GM12873 (cell line): Measurements from ENCODE around the gene TCTN1.

Experiments
- TF ChIP-seq, protein P1 (sequence below): IDR thresholded peaks from 2 replicates; pipeline ENCODE4 v1.5.1; 2012; ENCODE audit warnings: low read depth, mild to moderate bottlenecking, moderate library complexity, low read length, control low read depth; ENCODE audit not compliant: insufficient read depth; ENCODE audit errors: missing control alignments

Gene TCTN1

DNA sequence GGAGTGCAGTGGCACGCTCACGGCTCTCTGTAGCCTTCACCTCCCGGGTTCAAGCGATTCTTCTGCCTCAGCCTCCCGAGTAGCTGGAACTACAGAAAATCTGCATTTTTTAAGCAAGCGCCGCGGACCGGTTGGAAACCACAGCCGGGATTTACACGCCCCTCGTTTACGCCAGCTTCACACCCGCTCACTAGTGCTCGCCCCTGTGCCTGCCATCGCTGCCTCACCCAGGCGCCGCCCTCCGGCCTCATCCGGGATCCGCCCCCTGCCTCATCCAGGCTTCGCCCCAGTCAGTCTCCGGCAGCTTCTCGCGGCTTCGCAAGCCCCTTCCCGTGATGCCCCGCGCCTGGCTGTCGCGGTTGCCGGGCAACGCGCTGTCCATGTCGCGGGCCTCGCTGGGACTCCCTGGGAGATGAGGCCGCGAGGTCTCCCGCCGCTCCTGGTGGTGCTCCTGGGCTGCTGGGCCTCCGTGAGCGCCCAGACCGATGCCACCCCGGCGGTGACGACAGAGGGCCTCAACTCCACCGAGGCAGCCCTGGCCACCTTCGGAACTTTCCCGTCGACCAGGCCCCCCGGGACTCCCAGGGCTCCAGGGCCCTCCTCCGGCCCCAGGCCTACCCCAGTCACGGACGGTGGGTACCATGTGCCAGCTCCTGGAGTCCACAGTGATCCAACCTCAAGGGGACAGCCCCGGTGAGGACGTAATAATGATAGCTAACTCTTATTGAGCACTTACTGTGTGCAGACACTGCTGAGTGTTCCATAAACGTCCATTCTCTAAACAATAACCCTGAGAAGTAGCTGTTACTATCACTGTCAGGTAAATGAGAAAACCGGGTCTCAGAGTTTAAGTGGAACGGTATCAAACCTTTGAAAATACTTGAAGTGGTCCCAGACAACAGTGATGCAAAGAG lies at the start of gene TCTN1:
TCTN1 (plus strand) TSS at position 359 of the 914 bp plus-strand sequence; CDS start at position 413, 54 bp downstream.
- TF ChIP-seq, protein P1, sequence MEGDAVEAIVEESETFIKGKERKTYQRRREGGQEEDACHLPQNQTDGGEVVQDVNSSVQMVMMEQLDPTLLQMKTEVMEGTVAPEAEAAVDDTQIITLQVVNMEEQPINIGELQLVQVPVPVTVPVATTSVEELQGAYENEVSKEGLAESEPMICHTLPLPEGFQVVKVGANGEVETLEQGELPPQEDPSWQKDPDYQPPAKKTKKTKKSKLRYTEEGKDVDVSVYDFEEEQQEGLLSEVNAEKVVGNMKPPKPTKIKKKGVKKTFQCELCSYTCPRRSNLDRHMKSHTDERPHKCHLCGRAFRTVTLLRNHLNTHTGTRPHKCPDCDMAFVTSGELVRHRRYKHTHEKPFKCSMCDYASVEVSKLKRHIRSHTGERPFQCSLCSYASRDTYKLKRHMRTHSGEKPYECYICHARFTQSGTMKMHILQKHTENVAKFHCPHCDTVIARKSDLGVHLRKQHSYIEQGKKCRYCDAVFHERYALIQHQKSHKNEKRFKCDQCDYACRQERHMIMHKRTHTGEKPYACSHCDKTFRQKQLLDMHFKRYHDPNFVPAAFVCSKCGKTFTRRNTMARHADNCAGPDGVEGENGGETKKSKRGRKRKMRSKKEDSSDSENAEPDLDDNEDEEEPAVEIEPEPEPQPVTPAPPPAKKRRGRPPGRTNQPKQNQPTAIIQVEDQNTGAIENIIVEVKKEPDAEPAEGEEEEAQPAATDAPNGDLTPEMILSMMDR, result no peak

DNA sequence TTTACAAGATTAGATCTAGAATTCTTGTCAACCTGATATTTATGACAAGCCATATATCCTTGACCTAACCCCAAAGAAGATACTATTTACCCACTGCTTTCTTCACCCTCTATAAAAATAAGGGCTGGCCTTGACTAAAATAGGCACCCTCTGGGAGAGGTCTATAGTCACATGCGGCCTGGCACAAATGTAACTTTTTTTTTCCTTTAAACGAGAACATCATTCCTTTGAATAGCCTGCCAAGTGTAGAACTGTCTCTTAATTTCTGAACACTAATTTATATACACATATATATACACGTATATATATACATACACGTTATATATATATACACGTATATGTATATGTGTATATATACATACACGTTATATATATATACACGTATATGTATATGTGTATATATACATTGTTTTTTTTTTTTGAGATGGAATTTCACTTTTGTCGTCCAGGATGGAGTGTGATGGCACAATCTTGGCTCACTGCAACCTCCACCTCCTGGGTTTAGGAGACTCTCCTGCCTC lies 49.4 kb upstream of the TCTN1 start:
- TF ChIP-seq, protein P1, result no peak

DNA sequence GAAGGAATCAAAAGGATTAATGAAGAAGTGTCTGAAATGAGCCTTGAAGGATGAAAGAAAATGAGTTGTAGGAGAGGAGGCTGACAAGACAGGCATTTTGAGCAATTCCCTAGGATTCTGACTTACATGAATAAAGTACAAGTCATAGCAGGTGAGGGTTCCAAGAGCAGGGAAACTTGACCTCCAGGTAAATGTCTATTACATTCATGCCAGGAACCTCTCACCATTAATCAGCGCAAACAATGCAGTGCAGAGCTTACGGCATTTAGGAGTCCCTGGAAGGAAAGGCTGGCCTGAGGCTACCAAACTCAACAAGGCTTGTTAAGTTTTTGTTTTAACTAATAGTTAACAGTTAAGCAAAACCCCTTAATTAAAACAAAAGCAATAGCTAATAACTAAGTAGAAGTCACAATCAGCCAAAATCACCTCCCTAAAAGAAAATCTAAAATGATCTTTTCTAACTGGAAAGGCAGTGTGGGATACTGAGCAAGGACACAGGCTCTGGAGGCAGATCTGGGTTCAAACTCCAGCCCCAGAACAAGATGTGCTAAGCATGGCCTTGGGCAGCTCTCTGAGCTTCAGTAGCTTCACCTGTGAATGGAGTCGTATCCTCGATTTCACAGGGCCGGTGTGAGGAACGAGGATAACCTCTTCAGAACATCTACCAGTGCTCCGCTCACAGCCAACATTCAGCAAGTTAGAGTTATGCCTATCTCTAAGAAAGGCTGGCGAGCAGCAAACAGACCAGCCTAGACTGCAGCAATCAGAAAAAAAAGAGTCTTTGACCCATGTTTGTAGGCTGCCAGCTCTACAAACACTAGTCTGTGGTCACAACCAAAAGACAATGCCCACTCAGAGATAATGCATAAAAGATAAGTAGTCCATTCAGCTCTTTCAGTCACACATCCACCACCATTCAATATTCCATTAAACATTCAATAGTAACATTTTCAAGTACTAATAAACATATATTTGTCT lies 47.7 kb upstream of the TCTN1 start:
- TF ChIP-seq, protein P1, result no peak

DNA sequence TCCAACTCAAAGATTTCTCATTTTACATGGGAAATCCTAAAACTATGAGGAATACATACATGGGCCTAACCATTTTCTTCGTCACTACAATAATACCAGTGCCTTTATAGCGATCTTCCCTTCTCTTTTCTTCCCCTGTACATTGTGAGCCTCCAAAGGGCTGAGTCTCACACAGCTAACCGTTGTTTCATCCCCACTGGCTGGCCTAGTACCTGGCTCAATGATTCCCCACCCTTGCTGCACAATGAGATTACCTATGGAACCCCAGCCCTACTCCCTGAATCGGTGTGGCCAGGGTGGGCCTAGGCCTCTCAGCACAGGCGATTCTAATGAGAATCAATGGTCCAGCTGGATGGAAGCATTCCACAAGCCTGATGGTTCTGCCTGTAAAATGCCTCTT lies 46.9 kb upstream of the TCTN1 start:
- TF ChIP-seq, protein P1, result no peak

DNA sequence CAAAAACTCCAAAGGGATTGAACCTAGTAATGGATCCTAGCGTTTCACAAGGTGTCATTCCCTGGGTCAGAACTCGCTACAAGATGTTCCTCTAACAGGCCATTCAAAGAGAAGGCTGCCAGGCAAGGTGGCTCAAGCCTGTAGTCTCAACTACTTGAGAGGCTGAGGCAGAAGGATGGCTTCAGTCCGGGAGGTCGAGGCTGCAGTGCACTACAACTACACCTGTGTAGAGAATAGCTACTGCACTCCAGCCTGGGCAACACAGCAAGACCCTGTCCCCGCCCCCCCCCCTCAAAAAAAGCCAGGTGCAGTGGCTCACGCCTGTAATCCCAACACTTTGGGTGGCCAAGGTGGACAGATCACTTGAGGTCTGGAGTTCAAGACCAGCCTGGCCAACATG lies 45.2 kb upstream of the TCTN1 start:
- TF ChIP-seq, protein P1, result no peak

DNA sequence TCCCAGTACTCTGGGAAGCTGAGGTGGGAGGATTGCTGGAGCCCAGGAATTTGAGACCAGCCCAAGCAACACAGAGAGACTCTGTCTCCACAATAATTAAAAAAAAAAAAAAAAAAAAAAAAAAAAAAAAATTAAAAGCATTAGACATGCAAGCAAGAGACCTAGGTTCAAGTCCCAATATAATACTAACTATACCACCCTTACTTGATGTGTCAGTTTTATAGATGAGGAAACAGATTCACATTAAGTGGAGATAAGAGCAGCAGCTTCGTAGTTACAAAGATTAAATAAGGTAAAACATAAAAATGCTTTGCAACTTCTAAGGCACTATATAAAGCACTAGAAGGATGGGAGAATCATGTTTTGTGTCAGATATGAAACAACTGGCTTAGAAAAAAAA lies 39.9 kb upstream of the TCTN1 start:
- TF ChIP-seq, protein P1, result no peak
